Effector memory CD8-positive, alpha-beta T cell (primary cell): ENCODE data around the gene AFG1L.

Source experiments
- ATAC-seq: fragments of 150-1000 bp; cut with Tn5 transposase; replicated peaks from 2 replicates; pipeline ENCODE4 v1.10.0; 2021; ENCODE audit warnings: mild to moderate bottlenecking, moderate library complexity
- DNase-seq, 3 experiments: peaks; one replicate each; pipeline ENCODE4 v3.0.0; 2021
- H3K27ac Mint-ChIP-seq, 2 donors: one replicate each; pipeline ENCODE4 v1.8.0; 2022; ENCODE audit warnings: mild to moderate bottlenecking in 2 of 2, mixed read lengths in 2 of 2, moderate library complexity in 2 of 2
- H3K27me3 Mint-ChIP-seq, 2 donors: one replicate each; pipeline ENCODE4 v1.8.0; 2022; ENCODE audit warnings: mixed read lengths in 2 of 2
- H3K36me3 Mint-ChIP-seq: one replicate; pipeline ENCODE4 v1.8.0; 2022; ENCODE audit warnings: mild to moderate bottlenecking, moderate library complexity, mixed read lengths; ENCODE audit not compliant: insufficient read depth
- H3K4me1 Mint-ChIP-seq, 2 donors: one replicate each; pipeline ENCODE4 v1.8.0; 2022; ENCODE audit warnings: low read depth in 2 of 2, mixed read lengths in 2 of 2
- H3K4me3 Mint-ChIP-seq, 2 donors: one replicate each; pipeline ENCODE4 v1.8.0; 2022; ENCODE audit warnings: mild to moderate bottlenecking in 2 of 2, mixed read lengths in 2 of 2, moderate library complexity in 2 of 2
- H3K9me3 Mint-ChIP-seq, 2 donors: one replicate each; pipeline ENCODE4 v1.8.0; 2022; ENCODE audit warnings: mixed read lengths in 2 of 2

The AFG1L gene

DNA sequence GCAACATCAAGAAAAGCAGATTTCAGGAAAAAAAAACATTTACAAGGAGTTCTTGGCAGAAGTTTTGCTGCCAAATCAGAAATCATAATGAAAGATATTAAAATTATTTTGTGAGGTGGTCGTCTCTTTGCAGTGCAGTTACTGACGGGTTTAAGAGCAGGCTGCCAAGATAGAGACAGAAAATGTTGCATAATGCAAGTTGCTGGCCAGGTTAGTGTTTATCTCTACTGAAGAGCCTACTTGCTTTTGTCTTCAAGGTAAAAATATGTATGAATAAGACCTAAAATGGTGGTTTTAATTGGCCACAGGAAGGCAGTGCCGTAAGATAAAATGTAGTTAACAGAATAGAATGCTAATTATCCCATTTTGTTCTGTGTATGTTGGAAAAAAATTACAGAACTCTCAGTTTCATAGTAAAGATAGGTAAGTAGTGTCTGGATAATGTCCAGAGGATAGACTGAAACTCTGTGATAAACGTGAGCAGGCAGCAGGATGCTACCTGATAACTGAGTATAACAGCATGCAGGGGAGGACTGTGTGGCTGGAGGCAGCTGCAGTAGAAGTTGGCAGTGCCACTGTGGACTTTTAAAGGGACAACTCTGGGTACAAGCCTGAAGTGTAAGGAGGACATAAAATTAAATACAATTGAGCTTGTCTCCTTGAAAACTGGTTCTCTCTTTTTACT lies 279.7 kb downstream of the AFG1L start:
- DNase-seq (no peak), ATAC-seq (no peak)
- Mint-ChIP-seq H3K36me3 (peaks cover 25% of the 10 kb centered on the region), H3K27ac (peak overlapping the region in 1 of 2 donors; percentile 36), H3K9me3 (no peaks in the 10 kb centered on the region), H3K4me1 (peaks cover 48 to 64% of the 10 kb centered on the region in 2 donors), H3K4me3 (peak overlapping the region in 1 of 2 donors; percentile 13), H3K27me3 (no peaks in the 10 kb centered on the region)
